NCI-H774 (cell line): ENCODE results near the gene ELAC1.
A peak's percentile ranks its signal among the peaks of the same experiment; 100 is the strongest.

ENCODE experiments used
- DNase-seq: peaks from one replicate; lab custom pipeline; 2025; lab: John Stamatoyannopoulos, UW

Gene ELAC1

GRCh38 chr18:51020536-51020935 is 52.7 kb downstream of the ELAC1 start:
- DNase-seq = no peak

GRCh38 chr18:51021226-51021965 is 53.6 kb downstream of the ELAC1 start:
- DNase-seq = no peak

GRCh38 chr18:51025512-51025911 is 57.7 kb downstream of the ELAC1 start:
- no peak for DNase-seq

- DNase-seq = no peak
These were observed 60.5 kb downstream of the ELAC1 start for GRCh38 chr18:51028201-51028805.

- DNase-seq = no peak
These were observed 61.5 kb downstream of the ELAC1 start for GRCh38 chr18:51029378-51029693.

GRCh38 chr18:51029694-51030536 is 62.1 kb downstream of the ELAC1 start, which contains the start of gene SMAD4:
TSS of gene SMAD4 (plus strand) at chr18:51030213. CDS start at chr18:51047047, 16,834 bp downstream.
- peak; percentile 92 for DNase-seq

GRCh38 chr18:51030537-51031258 is 62.9 kb downstream of the ELAC1 start:
- peak; percentile 29 for DNase-seq

GRCh38 chr18:51032193-51032592 is 64.4 kb downstream of the ELAC1 start:
- no peak for DNase-seq

GRCh38 chr18:51037230-51037629 is 69.4 kb downstream of the ELAC1 start:
- DNase-seq = no peak
